G401.6 (cell line): ENCODE results near the gene TACSTD2.
"Not testable (repeated sequence)": the region's sequence is repeated elsewhere in the genome, so short reads cannot be mapped to it uniquely, and the experiment has no call there.

Experiments used
- FAIRE-seq: peaks from 2 replicates; lab custom pipeline; 2012; peaks lifted over from hg19 to GRCh38; lab: Jason Lieb, UNC

Gene TACSTD2

DNA sequence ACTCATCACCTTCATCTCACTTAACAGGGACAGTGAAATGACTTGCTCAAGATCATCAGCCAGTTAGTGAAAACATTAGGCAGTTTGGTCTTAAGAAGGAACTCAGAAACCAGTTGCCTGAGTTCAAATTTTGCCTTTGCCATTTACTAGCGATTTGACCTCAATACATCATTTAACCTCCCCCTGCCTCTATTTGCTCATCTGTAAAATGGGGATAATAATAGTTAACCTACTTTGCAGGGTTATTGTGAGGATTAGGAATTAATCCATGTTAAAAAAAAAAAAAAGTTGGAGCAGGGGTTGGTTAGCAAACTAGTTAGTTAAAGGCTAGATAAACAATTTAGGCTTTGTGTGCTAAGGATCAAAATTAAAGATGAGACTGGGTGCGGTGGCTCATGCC, 10.6 kb upstream of the TACSTD2 start:
- no peak for FAIRE-seq

DNA sequence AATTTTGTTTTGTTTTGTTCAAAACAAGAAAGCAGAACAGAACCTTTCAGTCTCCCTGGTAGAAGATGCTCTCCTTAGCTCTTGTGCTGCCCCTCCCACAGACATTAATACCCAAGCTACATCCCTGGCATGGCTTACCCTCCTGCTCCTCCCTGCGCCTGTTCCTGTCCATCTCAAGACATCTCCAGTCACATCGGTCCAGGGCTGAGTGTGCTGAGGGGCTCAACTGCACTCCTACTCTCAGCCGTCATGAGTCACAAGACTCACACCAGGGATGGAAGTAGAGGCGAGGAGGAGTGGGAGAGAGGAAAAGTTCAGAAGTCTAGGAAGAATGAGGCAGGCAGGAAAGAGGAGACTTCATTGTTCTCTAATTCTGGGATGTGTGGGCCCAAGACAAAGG, 9.2 kb upstream of the TACSTD2 start:
- no peak for FAIRE-seq

DNA sequence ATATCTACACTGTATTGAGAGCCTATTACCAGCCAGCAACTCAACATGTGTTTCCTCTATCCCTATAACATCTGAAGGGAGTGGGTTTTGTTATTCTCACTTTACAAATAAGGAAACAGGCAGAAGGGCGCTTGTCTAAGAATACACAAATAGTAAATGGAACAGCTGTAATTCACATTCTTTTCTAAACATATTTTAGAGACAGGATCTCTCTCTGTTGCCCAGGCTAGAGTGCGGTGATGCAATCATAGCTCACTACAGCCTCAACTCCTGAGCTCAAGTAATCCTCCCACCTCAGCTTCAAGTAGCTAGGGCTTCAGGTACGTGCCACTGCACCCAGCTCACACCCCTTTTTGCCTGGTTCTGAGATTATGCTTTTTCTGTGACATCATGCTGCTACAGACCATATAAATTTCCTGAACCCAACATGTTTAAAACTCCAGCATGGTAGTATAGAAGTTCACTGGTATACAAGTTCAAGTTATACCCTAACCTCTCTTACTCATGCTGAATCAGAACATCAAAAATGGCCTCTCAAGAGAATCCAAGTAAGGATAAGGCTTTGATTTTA, 8.6 kb upstream of the TACSTD2 start:
- FAIRE-seq = no peak

DNA sequence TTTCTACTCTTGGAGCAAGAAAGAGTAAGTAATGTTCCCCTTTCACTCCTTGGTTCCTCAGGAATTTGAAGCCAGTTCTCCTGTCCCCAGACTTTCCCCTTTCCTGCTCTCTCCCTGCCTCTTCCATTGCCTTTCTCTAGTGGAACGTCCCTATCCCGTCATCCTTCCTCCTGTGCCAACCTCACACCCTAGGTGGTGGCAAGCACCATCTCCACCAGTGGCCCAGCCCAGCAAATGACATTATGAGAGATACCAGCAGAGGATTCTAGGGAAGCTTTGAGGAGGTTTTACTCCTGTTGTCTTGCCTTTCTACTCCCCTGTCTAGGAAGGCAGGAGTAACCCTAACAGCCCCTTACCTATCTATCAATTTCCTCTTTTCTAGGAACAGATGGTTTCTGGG, 8.1 kb upstream of the TACSTD2 start:
- FAIRE-seq = no peak

DNA sequence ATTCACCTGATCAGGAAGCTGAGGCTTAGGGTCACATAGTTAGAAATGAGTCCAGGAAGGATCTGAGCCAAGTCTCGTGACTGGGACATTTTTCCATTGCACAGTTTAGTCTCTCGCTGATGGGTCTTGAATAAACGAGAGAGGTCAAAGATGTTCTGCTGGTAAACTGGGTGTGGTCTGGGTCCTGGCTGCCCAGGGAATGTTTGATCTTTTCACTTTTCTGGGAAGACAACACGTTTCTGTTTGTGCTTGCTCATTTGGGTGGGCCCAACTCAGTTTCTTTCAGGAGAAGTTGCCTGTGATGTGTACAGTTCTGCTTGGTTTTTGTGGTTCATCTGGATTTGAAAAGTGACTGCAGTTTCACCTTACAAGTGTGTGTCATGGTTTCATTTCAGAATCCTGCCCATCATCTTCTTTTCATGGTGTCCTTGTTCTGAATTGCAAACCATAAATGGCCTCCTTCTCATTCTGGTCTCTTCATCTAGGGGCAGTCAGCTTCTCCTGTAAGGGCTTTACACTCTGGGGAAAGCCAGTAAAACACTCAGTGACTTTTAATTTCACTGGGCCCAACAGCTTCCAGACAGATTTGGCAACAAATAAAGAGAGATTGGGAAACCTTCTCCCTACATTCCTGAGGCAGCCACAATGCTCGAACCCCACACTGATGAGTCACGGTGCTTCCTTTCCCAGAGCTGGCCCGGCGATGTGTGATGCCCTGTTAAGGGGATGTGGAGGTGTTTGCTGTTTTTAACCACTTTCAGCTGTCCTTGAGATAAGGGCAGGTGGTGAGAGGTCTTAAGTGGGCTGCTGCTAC, 7.2 kb upstream of the TACSTD2 start:
- FAIRE-seq = no peak

DNA sequence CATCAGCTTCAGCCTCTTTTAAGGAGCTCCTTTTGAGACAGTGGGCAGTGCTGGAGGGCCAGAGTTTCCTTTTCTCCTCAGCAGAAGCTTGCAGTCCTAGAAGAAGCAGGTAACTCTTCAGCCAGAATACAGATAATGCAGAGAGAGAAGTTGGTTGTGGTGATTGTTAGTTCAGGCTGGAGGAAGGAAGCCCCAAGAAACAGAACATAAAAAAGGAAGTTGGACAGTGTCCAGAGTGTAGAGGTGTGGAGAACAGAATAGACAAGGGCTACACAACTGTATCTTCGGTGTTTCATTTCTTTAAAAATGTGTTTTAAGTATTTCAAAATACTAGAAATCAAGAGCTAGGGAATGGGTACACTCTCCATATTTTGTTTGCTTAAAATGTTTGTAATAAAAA, 6.4 kb upstream of the TACSTD2 start:
- FAIRE-seq = no peak

DNA sequence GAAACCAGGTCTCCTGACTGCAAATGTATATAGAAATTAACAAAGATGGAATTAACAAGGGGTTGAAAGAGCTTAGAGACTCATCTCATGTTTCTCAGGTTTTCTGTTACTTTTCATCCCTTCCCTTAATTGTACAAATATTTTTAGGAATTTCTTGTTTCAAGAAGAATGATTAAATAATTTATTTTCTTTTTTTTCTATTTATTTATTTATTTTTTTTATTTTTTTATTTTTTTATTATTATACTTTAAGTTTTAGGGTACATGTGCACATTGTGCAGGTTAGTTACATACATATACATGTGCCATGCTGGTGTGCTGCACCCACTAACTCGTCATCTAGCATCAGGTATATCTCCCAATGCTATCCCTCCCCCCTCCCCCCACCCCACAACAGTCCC, 5.1 kb upstream of the TACSTD2 start:
- not testable (repeated sequence) for FAIRE-seq

DNA sequence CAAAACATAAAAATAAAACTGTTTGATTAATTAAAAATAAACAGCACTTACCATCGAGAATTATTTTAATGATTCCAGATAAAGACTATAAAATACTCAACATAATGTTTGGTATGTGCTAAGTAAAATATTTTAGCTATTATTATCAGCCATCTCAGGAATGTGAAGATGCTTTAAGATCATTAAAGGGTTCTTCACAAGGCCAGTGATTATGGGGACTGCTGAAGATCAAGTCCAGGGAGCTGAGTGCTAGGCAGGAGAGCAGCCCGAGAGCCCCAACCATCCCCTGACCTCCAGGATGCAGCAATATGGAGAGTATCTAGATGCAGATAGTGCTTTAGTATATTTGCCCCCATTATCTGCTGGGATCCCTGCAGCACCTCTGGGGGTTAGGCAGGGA, 4.6 kb upstream of the TACSTD2 start:
- no peak for FAIRE-seq

DNA sequence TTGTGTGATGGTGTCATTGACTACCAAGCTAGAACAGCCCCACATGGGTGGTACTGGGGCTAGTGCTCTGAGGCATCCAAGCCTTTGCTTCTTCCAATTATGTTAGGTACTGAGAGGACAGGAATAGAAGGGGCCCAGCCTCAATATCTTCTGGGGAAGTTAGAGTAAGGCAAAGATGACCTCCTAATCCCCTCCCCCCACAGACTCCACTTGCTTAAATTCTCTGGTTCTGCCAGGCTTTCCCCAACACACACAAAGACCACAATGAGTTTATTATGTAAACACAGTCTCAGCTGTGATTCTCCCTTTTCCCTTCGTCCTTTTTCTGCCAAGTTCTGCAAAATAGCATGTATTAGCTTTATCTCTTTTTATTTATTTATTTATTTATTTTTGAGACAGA, 3.1 kb upstream of the TACSTD2 start:
- no peak for FAIRE-seq

DNA sequence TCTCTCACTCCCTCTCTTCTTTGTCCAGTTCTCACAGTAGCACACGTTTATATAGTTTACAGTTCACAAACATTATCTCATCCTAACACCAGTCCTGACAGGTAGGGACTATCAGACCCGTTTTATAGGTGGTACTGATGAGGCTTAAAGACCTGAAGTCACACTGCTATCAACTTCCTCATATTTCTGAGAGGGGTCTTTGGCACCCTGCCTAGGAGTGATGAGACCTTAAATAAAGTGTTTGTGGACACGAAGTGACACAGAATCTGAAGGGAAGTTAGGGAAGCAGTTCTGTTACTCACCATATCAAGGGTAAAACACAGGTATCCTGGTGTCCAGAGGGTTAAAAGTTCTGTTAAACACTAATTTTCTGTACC, 590 bp upstream of the TACSTD2 start:
- no peak for FAIRE-seq

DNA sequence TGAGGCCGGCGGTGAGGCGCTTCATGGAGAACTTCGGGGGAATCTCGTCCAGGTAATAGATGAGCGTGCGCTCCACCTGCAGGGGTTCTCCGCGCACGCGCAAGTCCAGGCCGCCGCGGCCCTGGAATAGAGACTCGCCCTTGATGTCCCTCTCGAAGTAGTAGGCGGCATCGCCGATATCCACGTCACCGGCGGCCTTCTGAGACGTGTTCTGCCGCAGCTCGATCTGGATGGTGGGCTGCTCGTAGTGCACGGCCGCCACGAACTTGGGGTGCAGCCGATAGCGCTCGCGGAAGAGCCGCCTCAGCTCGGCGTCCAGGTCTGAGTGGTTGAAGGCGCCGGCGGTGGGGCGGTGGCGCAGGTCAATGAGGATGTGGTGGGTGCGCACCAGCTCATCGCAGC, 726 bp downstream of the TACSTD2 start:
- no peak for FAIRE-seq

DNA sequence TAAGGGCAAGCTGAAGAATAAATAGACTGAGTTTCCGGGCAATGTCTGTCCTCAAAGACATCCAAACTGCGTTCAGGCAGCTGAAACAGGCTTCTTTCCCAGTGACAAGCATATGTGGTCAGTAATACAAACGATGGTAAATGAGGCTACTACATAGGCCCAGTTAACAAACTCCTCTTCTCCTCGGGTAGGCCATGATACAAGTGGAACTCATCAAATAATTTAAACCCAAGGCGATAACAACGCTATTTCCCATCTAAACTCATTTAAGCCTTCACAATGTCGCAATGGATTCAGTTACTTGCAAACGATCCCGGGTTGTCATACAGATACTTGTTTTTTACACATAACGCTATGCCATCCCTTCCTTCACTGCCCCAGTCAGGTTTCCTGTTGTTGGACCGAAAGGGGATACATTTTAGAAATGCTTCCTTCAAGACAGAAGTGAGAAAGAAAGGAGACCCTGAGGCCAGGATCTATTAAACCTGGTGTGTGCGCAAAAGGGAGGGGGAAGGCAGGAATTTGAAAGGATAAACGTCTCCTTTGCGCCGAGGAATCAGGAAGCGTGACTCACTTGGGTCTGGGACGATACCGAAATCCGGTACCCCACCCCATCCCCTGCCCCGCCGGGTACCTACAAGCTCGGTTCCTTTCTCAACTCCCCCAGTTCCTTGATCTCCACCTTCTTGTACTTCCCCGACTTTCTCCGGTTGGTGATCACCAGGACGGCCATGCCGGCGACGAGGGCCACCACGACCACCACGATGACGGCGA, 1.3 kb downstream of the TACSTD2 start:
- FAIRE-seq = no peak

DNA sequence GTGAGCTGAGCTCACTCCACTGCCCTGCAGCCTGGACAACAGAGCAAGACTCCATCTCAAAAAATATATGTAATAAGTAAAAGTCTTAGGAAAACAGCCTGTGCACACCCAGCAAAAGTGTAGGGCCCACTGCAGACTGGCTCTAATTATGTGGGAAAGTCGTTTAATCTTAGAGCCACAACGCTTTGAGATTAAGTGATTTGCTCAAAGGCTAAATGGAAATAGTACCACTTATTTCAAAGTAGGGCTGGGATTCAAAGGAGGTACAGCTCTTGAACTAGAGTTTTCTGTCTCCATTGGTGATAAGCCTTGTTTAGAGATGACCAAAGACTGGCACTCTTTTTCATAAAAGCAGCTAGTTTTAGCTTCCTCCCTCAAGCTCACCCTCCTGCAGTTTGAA, 2.2 kb downstream of the TACSTD2 start:
- FAIRE-seq = no peak

DNA sequence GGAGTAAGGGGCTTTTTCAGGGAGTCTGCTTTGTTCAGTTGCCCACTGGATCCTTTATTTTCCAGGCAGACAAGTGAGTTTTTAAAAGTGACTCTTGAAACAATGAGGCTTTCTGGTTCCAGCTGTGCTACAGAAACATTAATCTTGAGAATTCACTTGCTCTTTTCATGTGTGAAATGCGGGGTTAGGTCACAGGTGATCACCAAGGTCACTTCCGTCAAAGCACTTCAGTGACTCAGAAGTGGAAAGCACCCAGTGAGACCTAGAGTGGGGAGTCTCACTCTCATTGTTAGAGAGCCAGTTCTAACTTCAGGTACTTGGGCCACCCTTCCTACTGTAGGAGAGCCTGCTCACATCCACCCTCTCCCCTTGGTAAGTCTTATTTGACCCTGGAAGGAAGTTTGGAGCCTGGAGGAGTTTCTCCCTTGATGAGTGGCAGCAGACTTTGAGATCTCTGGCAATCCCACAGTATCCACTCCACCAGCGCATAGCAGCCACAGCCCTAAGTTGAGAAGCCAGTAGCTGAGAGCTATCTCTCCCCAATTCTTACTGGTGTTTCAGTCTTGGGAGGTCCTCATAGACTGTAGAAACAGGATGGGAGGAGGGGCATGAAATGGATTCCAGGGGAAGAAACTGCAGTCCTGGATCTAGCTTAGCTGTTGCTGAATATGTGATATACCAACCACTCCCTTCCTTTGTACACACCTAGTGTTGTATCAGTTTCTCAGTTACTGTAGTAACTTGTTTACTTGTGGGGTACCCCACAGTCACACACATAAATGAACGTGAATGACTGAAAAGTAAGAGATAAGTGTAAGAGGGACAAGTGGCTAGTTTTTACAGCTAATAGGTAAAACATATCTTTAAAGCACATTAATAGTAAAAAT, 3.1 kb downstream of the TACSTD2 start:
- FAIRE-seq = no peak

DNA sequence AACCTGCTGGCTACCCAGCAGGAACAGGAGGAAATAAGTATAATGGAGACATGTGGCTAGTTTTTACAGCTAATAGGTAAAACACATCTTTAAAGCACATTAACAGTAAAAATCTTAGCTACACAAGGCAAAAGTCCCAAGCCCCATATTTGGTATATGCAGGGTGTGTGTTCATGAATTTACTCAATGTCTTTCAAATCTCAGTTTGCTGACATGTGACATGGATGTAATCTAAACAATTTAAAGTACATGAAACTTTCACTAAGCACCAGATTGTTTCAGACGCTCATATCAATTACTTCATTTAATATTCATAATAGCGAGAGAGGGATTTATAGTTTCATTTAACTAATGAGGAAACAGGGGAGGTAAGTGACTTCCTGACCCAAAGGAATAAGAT, 3.9 kb downstream of the TACSTD2 start:
- FAIRE-seq = no peak

DNA sequence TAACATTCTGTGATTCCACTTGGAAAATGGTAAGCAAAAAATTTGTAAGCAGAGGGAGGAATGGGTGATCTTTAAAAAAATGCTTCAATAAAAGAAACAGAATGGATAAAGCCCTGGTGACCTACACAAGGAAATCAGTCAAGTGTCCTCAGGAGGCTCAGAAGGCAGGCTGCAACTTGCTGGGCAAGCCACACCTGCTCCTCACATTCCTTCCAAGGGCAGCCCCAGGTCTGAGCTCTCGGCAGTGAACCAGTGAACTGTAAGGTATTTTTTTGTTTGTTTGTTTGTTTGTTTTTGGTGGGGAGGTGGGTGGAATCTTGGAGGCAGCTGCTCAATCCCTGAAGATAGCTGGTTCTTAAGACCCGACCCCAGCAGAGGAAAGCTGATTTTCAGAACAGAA, 4.4 kb downstream of the TACSTD2 start:
- FAIRE-seq = no peak

DNA sequence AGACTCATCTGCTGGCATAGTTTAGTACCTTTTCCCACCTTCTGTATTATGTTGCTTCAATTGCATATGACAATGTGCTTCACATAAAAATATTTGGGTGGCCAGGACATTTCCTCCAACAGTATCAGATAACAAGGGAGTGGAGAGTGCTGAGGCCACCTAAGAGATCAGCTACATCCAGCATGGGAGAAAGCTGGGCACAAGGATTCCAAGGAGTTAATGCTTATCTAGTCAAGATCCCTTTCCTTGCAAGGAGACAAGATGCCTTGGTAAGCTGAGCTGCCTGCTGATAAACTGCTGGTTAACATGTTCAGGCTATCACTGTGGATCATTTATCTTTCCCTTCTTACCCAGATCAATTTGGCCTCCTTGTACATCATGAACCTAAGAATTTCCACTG, 5.4 kb downstream of the TACSTD2 start:
- no peak for FAIRE-seq

DNA sequence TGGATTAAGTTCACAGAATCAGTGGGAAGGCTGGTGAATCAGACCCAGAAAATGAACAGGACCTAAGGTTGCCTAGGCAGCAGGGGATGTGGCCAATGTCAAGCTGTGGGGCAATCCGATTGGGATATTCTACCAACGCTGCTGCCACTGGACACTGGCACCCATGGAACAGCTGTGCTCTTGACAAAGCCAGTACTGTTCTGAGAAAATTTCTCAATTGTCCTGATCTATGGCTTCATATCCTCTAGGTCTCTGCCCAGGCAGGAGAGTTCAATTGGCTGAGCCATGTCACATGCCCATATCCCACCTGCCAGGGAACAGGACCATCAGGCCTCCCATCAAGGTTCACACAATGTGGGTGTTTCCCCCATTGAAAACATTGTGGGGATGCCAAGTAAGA, 6.2 kb downstream of the TACSTD2 start:
- FAIRE-seq = no peak

DNA sequence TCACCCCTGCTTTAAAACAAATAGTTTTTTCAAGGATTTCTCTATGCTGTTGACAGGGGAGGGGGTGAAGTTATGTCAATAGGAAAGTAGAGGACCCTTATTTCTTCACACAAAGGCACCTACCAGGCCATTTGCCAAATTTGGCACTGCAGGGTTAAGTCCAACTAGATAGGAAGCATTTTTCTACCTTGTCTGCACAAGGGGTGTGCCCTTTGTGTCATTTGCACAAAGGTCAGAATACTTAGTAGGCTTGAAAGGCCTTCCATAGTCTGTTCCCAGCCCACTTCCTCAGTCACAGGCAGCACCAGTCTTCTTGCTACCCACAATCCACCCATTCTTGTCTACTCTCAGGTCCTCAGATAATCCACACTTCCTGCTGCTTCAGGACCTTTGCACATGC, 7.0 kb downstream of the TACSTD2 start:
- FAIRE-seq = no peak

DNA sequence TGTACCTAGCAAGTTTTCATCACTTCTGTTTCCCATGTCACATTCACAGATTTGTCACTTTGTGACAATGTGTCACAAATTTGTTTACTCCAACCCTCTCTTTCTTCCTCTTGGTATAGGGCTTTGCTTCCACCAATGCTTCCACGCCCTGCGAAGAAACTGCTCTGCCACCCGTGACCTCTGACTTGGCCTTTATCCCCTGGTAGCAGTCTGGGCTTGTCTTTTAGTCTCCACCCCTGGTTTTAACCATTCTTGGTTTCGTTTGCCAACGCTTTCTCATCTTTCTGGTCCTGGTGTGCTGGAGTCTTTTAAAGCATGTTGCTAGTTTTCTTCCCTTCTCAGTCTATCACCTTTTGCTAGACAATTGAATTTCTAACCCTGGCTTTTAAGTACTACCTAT, 8.1 kb downstream of the TACSTD2 start:
- no peak for FAIRE-seq

DNA sequence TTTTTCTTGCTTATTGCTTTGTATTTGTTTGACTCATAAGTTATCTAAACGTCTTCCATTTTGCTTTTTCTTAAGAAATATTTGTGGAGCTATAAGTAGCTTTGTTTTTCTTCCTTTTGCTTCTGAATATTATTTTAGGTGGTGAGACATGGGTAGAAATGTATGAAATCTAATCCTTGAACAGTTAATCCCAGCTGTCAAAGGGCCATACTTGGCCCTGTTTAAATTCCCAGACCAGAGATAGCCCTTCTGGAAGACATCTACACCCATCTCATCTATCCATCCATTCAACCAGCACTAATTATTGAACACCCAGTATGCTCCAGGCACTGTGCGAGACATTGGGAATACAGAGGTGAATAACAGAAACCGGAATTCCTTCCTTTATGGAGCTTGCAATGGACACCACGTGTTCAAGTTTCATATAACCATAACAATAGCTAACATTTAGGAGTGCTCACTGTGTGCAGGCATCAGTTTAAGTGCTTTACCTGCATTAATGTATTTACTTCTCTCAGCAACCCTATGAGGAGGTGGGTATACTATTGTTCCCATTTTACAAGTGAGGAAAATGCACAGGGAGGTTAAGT, 8.7 kb downstream of the TACSTD2 start:
- no peak for FAIRE-seq

DNA sequence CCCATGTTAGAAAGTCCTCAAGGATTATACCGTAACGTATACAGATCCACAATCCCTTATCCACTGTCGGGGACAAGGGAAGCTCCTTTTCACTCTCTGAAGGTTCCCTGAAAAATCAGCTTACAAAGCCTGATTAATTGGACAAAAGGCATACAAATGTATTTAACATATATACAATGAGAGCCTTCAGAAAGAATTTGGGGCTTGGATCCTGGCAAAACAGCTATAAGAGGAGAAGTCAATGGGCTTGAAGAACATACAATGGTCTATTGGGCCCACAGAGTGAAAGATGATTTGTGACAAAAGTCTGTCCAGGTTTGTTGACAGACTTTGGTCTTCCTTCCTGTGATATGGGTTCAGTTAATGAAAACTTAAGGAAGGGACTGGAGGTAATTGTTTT, 10.7 kb downstream of the TACSTD2 start:
- FAIRE-seq = no peak
